Right renal pelvis (tissue), 4 donors: ENCODE measurements around the gene CDON. TPM values are rescaled to one million over a fixed set of nuclear protein-coding genes. Genes with fewer than 3 reads are reported as not detected.

Source experiments
- DNase-seq, 4 donors: peaks; one replicate each; pipeline ENCODE4 v3.0.0-alpha.2; 2013; ENCODE audit warnings: low read depth in 4 of 4, low spot score in 3 of 4, missing footprints in 1 of 4
- polyA plus RNA-seq, 4 donors: library from polyadenylated mRNA; unstranded; fragments of 120-200 nt; gene quantifications; one replicate each; pipeline ENCODE4 v1.2.1, GENCODE V29; 2013; ENCODE audit not compliant: insufficient read length in 4 of 4

CDON gene
- polyA plus RNA-seq, 4 donors: 25.3 to 27.7 (median 26.2) TPM

DNA sequence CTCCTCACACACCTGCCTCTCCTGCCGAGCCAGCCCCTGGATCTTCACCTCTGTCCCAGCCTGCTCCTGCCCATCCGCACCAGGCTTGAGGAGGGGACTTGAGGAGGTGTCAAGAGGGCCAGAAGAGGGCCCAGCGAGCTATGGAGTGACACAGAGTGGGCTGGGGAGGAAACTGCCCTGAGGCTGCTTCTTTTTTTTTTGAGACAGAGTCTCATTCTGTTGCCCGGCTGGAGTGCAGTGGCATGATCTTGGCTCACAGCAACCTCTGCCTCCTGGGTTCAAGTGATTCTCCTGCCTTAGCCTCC, 21.9 kb upstream of the CDON start:
- DNase-seq: no peak

DNA sequence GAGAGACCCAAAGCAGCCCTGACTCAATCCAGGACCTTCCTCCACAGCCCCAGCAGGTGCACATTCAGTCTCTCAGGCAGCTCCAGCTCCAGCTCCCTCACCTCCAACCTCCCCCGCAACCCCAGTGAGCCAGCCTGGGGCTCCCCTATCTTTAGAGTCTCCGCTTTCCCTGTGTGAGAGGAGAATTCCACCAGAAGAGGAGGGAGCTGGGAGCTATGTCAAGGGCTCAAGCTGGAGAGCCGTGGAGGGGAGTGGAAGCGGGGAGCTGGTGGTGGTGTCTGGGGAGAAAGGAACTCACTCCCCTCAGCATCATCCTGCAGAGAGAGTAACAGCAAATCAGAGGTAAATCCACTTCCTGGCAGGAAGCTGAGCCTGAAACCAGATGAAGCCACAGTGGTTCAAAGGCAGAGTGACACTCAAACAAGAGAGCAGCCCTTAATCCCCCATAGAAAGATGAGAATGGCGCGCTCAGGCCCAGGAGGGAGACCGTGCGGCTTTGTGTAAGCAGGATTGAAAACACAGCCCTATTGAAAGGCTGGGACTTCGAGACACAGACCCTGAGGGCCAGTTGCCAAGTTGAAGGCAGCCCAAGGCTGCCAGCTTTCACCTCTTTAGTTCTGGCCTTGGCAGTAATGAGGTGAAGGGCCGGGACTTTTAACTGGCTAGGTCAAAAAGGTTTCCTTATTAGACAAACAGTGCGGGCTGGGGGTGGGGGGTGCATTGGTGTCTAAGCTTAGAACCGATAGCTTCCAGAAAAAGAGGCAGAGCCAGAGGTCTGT, 21.4 kb upstream of the CDON start:
- DNase-seq: no peak

DNA sequence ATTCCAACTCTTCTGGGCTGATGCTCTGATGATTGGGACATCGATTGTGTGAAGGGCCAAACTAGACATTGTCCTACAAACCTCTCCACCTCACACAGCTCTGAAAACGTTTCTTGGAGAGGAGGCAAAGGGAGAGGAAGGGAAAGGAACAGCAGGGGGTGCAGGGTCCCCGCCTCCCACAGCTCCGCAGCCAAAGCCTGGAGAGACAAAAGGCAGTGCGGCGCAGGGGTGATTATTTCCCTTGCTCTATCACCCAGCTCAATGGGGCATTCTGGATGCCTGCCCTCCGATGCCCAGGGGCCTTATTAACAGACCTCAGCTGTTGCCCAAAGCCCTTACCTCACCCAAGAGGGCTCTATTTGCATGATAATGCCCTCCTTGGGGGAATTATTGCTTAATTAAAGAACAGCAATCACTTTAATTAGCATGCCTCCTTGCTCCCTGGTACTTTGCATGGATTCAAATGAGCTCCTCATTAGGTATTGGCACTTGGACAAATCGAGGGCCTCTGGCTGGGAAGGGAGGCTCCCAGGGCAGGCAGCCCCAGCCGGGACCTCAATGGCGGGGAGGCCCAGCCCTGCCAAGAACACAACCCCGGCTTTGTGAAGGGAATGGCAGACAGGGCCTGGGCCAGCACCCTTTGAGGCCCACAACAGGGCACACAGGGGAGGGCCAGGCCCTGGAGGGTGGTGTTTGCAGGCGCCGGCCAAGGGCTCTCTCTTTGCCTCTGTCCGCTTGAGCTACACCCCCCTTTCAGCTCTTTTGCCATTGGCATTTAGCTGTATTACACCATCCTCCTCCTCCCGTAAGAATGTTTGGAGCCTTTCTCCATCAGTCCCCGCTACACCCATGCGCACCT, 19.8 kb upstream of the CDON start:
- DNase-seq: no peak

DNA sequence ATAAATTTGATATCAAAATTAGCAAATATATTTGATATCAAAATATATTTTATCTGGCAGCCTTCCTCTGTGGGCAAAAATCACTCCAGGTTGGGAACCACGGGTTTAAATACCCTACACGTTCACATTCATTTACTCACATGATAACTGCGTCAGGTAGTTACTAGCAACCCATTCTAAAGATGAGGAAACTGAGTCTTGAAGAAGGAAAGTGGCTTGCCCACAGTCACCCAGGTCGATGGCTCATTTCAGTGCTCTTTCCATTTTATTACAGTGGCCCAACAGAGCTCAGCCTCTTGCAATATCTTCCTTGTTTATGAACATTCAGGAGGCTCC, 19.2 kb upstream of the CDON start:
- DNase-seq: no peak

DNA sequence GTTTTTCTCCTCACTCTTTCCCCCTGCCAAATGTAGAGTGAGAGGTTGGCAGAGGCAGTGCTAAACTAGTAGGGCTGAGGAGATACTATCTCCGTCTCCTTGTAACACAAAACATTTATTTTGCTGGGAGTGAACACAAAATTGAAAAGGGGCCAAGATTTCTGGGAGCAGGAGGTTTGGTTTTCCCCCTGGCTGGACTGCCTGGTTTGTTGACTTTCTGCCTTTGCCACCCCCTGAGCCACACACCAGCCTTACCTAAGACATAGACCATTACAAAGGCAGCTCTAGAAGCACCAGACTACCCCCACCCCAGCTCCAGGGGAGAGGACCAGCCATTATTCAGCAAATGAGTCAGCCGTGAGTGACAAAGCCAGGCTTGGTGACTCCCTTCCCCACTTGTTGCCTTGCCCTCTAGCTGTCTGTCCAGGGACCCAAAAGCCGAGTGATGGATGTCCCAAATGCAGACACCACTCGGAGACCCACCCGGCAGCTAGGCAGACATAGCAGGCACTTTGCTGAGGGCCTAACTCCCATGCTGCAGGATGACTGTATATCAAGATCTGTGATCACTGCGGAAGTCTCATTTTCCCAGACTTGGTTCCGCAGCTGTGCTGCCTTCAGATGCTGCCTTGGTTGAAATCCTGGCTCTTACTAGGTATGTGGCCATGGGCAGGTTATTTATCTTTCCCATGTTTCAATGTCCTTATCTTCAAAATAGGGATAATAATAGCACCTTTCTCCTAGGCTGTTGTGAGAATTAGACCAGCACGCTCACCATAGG, 17.7 kb upstream of the CDON start:
- DNase-seq: no peak

DNA sequence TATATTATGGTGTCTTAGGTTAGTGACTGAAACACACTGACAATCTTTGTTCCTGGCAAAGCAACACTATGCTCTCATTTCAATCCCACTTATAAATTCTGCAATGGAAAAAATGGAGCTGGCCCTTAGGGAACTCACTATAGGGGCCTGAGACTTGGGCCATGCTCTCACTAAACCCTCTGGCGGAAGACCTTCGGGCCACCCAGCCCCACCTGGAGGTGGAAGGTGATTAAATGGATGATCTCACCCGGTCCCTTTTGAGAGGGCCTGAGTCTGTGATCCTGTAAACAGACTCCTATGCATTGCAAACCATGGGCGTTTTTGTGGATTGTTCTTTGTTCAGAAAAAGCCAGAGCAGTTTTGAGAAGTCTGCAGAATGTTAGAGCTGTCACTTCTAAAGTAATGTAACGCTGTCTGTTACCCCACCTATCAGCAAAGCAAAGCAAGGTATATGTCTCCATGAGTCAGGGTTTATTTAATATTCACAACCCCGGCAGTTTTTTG, 17.0 kb upstream of the CDON start:
- DNase-seq: no peak

DNA sequence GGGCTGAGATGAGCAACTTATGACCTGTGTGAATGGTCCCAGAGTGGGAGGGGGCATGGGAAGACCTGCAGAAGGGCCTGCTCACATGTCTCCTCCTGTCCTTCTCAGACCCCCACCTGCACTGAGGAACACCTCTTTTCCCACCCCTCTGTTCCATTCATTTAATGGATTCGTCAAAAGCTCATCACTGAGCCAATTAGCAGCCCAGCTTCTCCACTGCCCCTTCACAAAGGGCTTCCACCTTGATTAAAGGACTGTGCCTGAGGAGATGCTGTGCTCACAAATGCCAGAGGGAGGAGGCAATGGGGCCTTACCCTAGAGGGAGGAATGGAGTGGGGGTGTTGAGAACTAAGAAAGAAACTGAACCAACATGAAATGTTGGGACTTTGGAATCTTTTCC, 14.0 kb upstream of the CDON start:
- no peak for DNase-seq

DNA sequence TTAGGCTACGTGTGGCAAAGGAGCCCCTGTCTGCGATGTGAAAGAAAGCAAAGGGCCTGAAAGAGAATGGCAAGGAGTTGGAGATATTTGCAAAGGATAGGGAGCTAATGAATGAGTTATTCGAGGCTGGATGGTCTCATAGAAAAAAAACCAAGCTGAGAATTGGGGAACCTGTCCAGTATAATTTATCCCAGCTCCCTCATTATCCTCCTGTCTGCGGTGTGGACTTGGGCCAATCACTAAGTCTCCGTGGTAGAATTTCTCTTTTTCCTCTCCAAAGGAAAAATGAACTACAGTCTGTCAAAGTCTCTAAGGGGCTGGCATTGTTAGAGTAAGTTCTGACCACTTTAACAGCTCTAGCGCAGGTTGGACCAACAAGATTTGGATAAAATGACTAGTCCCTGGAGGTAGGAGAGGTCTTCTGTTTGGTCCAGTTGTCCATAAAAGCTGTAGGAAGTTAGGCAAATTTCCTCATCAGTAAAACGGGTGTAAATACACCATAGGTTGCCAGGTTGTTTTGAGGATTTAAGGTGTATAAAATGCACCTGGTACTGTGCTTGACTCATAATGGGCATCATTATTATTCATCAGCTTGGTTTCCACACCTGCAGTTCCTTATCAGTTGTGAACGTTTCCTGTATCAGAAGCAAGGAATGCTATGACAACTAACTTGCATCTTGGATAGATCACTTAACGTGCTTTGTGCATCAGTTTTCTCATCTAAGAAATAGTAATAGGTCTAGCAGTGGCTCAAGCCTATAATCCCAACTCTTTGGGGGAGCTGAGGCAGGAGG, 10.3 kb upstream of the CDON start:
- no peak for DNase-seq

DNA sequence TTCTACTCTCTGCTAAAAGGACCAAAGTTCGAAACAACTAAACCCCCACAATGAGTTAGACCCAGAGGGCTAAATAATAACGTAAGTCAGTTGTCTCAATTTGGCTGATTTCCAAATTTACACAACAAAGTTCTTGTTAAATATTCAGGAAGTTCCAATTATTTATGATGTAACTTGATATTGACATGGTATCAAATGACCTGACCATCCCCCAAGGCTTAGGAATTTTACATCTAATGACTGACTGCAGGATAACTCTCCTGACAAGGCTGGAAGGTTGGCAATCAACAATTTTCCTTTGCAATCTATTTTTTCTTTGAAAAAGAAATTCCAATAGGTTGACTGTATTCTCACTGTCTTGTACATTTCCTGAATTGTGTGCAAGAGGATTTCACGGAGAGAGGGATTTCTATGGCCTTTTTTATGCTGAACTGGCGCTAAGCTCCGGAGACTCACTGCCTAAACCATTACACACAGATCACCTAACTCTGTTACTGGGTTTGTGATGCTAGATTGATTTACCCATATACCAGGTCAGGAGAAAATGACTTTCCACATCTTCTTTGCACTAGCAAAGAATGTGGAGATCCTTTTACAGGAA, 9.6 kb upstream of the CDON start:
- no peak for DNase-seq

DNA sequence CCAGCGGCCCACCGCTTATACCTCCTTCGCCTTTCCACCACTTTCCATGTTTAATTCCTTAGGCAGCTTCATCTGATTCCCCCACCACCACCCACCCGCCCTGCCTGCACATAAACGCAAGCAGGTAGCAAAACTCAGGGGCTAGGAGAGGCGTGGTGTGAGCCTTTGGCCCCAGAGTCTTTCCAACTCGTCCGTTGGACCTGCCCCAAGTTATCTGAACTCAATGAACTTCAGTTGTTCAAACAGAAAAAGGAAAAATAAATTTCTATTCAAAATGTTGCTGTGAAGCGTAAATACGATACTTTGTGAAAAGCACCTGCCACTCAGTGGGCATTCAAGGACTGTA, 814 bp upstream of the CDON start:
- DNase-seq: no peak

DNA sequence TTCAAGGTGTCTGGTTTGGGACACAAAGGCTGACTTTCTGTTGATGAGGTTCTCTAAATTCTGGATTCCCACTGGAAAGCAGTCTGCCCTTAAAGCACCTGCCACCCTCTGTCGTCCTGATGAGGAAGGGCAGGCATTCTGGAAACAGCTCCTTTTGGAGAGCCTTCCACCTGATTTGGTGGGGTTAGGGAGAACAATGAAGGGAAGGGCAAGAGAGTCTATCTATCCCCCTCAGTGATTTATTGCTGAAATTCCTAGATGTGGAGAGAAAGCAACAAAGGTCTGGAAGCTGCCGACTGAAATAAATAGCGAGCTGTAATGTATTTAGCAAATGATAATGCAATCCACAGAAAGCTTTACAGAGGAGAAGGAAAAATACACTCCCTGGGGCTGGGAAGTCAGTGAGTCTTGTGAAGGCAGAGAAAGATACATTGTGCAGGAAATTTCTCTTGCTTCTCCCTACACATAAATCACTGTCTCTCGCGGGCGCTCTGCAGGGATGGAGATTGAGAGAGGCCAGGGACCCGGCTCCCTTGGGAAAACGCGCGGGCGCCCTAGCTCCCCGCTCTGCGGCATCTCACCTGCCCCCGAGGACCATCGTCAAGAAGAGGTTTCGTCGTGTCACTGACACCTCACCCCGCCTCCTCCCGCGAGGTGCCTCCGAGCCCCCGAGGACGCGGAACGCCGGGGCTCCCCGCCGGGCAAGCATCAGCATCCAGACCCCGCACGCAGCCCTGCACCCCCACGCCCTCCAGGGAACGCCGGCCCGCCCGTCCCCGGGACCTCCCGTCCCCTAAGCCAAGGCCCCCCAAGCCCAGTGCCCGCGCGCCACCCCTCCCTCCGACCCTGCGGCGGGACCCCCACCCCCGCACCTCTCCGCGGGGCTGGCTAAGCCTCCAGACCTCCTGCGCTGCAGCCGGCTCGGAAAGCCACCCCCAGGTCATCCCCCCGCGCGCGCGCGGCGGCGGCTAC, 673 bp downstream of the CDON start:
- DNase-seq: no peak

DNA sequence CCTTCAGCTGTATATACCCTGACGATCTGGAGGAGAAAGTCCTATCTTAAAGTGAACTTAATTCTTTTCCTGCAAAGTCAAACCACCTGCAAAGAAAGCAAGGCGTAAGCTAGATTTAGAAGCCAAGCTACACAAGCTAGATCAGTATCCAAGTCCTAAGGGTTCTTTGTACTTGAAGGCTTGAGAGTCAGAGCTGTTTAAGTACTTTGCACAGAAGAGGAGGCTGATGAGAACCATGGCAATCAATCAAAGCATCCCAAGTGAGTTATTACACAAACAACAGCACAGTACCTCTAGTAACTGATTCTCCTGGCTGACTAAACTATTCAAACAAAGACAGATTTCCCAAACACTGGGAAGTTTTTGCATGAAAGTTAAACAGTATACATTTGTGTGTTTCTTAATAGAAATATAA, 1.9 kb downstream of the CDON start:
- no peak for DNase-seq

DNA sequence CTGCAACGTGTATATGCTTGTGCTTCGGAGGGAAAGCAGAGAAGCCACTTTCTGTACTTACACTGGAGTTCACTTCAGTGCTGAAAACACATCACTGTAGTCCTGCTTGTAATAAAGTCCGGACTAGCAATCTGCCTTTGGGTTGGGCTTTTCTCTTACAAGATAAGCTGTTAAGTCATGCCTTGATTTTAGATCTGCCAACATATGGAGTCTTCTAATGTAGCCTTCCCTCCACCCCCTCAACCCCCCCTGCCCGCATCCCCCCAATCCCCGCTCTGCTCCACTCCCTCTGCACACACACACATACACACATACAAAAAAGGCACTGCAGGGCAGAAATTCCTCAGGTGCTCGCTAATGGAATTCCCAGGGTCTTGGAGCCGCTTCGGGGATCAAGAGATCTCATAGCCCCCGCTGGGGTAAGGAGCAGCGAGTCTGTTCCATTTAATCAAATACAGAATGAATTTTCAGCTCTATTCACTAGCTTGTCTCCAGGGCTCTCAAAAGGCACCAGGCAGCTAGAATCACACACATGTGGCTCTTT, 3.4 kb downstream of the CDON start:
- no peak for DNase-seq

DNA sequence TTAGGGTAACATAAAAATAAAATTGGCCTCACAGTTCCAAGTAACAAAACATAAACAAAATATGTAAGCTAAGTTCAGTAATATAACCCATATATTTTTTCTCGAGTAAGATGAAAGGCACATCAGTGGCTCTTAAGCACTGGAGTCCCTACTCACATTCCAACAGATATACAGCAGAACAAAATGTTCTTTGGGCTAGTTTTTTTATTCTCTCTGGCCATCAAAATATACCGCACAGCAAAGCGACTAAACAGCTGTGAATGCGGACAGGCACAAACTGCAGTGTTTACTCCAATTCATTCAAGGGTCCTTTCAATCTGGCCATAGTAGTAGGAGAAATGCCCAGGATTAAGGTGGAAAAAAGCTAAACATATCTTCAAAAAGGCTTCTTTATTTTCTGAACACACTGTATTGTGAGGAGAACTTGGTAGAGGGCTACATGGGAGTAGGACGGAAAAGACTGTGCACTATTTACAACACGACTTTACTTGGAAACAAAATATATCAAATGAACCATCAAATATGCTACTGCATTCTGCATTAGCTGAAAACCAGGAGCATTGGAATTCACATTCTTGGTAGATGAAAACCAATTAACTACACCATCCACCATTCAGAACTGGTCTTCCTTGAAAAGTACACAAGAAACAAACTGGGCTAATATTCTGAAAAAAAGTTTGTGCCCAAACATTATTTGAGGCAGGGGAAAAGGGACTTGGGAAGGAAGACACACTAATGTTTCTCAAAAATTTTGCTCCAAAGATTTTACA, 4.4 kb downstream of the CDON start:
- DNase-seq: no peak

DNA sequence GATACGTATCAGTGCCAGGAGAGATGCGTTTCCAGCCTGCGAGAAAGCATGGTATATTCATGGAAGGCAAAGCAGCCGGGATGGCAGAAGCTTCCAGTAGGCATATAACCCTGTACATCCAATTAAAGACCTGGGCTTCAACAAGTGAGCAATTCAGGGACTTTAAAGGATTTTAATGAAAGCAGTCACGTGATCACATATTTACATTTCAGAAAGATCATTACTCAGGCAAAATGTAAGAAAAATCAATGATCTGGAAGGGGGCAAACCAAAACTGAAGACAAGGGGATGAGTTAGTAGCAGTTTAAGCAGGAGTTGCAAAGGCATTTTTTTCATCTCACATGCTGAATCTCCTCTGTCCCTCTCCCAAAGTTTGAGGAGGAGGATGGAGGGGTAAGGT, 7.8 kb downstream of the CDON start:
- DNase-seq: no peak

DNA sequence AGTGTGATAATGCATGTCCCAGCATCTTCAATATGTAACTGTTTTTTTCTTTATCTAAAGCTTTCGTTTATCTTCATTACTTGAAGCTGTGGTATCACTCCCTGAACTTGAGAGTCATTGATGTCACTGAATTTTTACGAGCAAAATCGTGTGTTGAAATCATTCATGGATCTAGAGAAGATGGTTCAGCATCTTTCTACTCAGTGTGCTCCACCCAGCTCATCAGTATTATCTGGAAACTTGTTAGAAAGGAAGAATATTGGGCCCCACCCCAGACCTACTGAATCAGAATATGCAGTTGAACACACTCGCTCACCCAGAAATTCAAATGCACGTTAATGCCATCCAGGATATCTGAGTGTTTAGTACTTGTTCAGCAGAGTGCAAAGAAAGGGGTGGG, 8.3 kb downstream of the CDON start:
- DNase-seq: no peak

DNA sequence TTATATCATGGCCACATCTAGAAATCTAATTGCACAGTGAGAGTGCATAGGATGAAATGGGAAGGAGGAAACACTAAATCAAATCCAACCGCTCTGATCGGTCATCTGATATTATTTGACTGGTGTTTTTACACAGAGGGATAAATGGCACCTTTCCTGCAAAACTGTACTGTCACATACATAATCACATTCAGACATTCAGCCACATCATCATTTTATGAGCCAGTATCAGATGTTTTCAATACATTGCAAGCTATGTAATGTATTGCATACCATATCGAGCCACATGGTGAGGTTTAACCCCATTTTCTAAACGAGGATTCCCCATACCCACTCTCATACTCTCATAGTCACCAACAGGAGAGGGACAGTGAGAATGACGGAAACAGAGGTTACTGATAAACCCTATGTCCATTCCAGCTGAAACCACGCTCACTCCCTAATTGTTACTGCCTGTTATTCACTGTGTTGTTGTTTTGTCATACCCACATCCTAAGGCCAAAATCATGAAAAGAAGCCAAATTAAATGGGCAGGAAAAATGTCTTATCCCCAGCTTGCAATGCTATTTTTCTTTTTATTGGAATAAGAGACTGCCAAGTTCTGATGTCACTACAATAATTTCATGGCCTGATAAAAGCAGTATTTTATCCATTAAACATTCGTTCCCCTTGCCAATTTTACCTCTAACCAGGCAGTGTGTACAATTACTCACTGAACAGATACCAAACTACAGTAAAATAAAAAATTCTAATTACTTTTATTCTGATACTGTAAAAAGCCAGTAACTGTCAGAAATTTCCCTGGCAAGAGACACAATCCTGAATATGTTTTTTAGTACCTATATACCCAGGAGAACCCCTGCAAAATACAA, 9.0 kb downstream of the CDON start:
- DNase-seq: no peak
